Aorta (tissue), 5 donors: ENCODE data around the gene ZNF583. TPM values are rescaled to one million over a fixed set of nuclear protein-coding genes. Genes with fewer than 3 reads are reported as not detected.

ENCODE experiments used
- ATAC-seq: fragments of 200-7000 bp; cut with Tn5 transposase; one replicate; pipeline ENCODE4 v1.9.1; 2022; ENCODE audit warnings: moderate library complexity; ENCODE audit not compliant: low FRiP score
- DNase-seq, 2 donors: peaks; one replicate each; pipeline ENCODE4 v3.0.0-alpha.2; 2020
- H3K27ac ChIP-seq, 2 donors: one replicate each; pipeline ENCODE4 v1.5.1; 2013; ENCODE audit warnings: low read length in 2 of 2, mild to moderate bottlenecking in 2 of 2, moderate library complexity in 2 of 2, control low read depth in 1 of 2, inconsistent platforms in 1 of 2, low read depth in 1 of 2
- H3K27me3 ChIP-seq, 2 donors: one replicate each; pipeline ENCODE4 v1.6.1; 2013; ENCODE audit warnings: control low read depth in 1 of 2, low read length in 1 of 2, mild to moderate bottlenecking in 1 of 2, moderate library complexity in 1 of 2; ENCODE audit not compliant: insufficient read depth in 2 of 2, control insufficient read depth in 1 of 2
- H3K36me3 ChIP-seq, 2 donors: one replicate each; pipeline ENCODE4 v1.6.1; 2013; ENCODE audit warnings: control low read depth in 1 of 2, low read length in 1 of 2, mild to moderate bottlenecking in 1 of 2; ENCODE audit not compliant: insufficient read depth in 2 of 2, control insufficient read depth in 1 of 2
- H3K4me1 ChIP-seq, 2 donors: one replicate each; pipeline ENCODE4 v1.6.1; 2013; ENCODE audit warnings: low read length in 2 of 2, control low read depth in 1 of 2, mild to moderate bottlenecking in 1 of 2, moderate library complexity in 1 of 2; ENCODE audit not compliant: insufficient read depth in 2 of 2, control insufficient read depth in 1 of 2
- H3K4me3 ChIP-seq, 2 donors: one replicate each; pipeline ENCODE4 v1.5.1; 2013; ENCODE audit warnings: low read length in 2 of 2, control low read depth in 1 of 2, mild to moderate bottlenecking in 1 of 2
- H3K9me3 ChIP-seq: one replicate; pipeline ENCODE4 v1.6.1; 2013; ENCODE audit warnings: mild to moderate bottlenecking, low read length; ENCODE audit not compliant: control insufficient read depth
- WGBS, 2 donors: extraction: QIAGEN DNeasy Blood & Tissue Kit; methylation state at CpG; one replicate each; pipeline ENCODE4 v1.1.7; 2013; 5-methylcytosine and 5-hydroxymethylcytosine counted together
- intact Hi-C, 2 donors: fragments of 100-400 bp; cut with DNase I; formaldehyde crosslinking; loops; one replicate each; pipeline versions ENCODE4 v1.14.2 to v1.15.0; 2022
- polyA plus RNA-seq, 2 donors: library from polyadenylated mRNA; stranded (reverse); fragments of 200-250 nt; gene quantifications; one replicate each; pipeline ENCODE4 v1.2.3, GENCODE V29; 2013
- total RNA-seq, 2 donors: library from RNA; stranded (reverse); fragmentation: NEBNext Ultra II Directional; extraction: Animal tissue kit (Norgen Biotek cat#: 25700); gene quantifications; one replicate each; pipeline ENCODE4 v1.2.1, GENCODE V29; 2021
- donor health status: healthy with polysubstance abuse.
- donor health status: Bipolar disorder and iron deficiency.
- donor health status: DM: no; HTN: no; CAD: no.
- donor health status: DM: no; HTN: no; CAD: no.
- donor health status: DM: yes; HTN: yes; CAD: no.

Gene ZNF583
- total and polyA plus RNA-seq, 4 donors: 3.1 to 9.4 (median 4.7) TPM

DNA sequence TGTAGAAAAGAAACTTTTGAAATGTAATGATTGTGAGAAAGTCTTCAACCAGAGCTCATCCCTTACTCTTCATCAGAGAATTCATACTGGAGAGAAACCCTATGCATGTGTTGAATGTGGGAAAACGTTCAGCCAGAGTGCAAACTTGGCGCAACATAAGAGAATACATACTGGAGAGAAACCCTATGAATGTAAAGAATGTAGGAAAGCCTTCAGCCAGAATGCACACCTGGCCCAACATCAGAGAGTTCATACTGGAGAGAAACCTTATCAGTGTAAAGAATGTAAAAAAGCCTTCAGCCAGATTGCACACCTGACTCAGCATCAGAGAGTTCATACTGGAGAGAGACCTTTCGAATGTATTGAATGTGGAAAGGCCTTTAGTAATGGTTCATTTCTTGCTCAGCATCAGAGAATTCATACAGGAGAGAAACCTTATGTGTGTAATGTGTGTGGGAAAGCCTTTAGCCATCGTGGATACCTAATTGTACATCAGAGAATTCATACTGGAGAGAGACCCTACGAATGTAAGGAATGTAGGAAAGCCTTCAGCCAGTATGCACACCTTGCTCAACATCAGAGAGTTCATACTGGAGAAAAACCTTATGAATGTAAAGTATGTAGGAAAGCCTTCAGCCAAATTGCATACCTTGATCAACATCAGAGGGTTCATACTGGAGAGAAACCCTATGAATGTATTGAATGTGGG, 19.3 kb downstream of the ZNF583 start:
- ATAC-seq (no peak), DNase-seq (no peak)
- no peaks in the 10 kb centered on the region for H3K27me3 ChIP-seq
- no peak overlapping the region for H3K27ac ChIP-seq
- intact Hi-C loops: no loop called here
- H3K9me3 ChIP-seq: peaks cover 15% of the 10 kb centered on the region
- no peaks in the 10 kb centered on the region for H3K4me1 ChIP-seq
- peaks cover 4 to 12% of the 10 kb centered on the region in 2 donors for H3K36me3 ChIP-seq
- H3K4me3 ChIP-seq: peak overlapping the region in 1 of 2 donors; percentile 8
- WGBS, 2 donors: 95 to 96% methylated on average over 5 of the region's 5 CpGs

DNA sequence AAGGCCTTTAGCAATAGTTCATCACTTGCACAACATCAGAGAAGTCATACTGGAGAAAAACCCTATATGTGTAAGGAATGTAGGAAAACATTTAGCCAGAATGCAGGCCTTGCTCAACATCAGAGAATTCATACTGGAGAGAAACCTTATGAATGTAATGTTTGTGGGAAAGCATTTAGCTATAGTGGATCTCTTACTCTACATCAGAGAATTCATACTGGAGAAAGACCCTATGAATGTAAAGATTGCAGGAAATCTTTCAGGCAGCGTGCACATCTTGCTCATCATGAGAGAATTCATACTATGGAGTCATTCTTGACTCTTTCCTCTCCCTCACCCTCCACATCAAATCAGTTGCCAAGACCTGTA, 19.8 kb downstream of the ZNF583 start:
- intact Hi-C loops: no loop called here
- H3K27ac ChIP-seq: no peak overlapping the region
- no peaks in the 10 kb centered on the region for H3K27me3 ChIP-seq
- H3K36me3 ChIP-seq: peaks cover 4 to 12% of the 10 kb centered on the region in 2 donors
- H3K9me3 ChIP-seq: peaks cover 15% of the 10 kb centered on the region
- ATAC-seq (no peak), DNase-seq (no peak)
- H3K4me1 ChIP-seq: no peaks in the 10 kb centered on the region
- WGBS, 2 donors: 81 to 97% methylated on average over 1 of the region's 1 CpG
- peak overlapping the region in 1 of 2 donors; percentile 8 for H3K4me3 ChIP-seq

- Histone ChIP-seq H3K4me3 (peak overlapping the region in 1 of 2 donors; percentile 4), H3K9me3 (peaks cover 14% of the 10 kb centered on the region), H3K36me3 (peaks cover 0 to 11% of the 10 kb centered on the region in 2 donors)
Measured at GRCh38 chr19:56441206-56441792, 37.2 kb downstream of the ZNF583 start.

DNA sequence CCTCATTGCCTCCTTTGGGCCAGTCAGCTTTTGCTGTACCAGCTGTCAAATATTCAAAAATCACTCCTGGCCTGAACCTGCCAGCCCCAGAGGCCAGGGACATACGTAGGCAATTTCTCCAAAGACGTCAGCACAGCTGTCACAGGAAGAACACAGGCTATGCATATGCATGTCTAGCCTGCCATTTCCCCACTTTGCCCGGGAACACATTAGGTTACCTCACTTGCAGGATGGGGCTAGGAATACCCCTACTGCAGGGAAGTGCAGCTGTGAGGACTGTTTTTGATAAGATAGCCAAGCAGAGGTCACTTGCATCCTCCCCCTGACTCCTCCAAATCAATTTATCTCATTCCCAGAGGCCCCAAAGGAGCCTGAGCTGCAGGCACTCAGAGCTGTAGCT, 70.2 kb downstream of the ZNF583 start:
- DNase-seq: no peak
- WGBS, 2 donors: 68 to 72% methylated on average over 3 of the region's 3 CpGs
- H3K36me3 ChIP-seq: peaks cover 0 to 4% of the 10 kb centered on the region in 2 donors
- no peaks in the 10 kb centered on the region for H3K27me3 ChIP-seq
- peaks cover 0 to 3% of the 10 kb centered on the region in 2 donors for H3K4me1 ChIP-seq
- no peak for ATAC-seq
- intact Hi-C loops: no loop called here
- no peak overlapping the region for H3K4me3 ChIP-seq
- peaks cover 20% of the 10 kb centered on the region for H3K9me3 ChIP-seq
- no peak overlapping the region for H3K27ac ChIP-seq

More at GRCh38 chr19:56441206-56441792, 37.2 kb downstream of the ZNF583 start:
- 97 to 98% methylated on average over 8 of the region's 8 CpGs for WGBS, 2 donors
- H3K4me1 ChIP-seq: no peaks in the 10 kb centered on the region
- no peak overlapping the region for H3K27ac ChIP-seq
- intact Hi-C loops: no loop called here
- H3K27me3 ChIP-seq: no peaks in the 10 kb centered on the region
- ATAC-seq (no peak), DNase-seq (no peak)

DNA sequence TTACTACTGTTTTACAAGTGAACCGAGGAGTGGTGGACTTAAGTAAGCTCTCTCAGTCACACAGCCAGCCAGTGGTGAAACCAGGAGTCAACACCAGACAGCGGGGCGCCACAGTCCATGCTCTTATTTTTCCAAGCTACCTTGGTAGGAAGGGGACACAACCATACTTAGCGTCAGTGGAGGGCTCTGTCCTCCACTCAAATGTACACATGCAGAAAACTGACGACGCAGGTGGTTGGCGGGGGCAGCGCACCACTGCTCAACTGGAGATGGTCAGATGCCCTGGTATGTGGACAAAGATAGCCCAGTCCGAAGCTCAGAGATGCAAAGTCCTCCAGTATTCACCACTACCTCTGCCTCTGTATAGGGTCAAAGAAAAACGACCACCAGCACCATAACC, 72.0 kb downstream of the ZNF583 start:
- 80 to 85% methylated on average over 10 of the region's 10 CpGs for WGBS, 2 donors
- intact Hi-C loops: loop anchor here in 1 of 2 donors (5.0 kb wide), 1 partner anchor 74 kb away; the partner anchor contains the start of gene ZNF583
- Histone ChIP-seq H3K27ac (no peak overlapping the region), H3K27me3 (no peaks in the 10 kb centered on the region), H3K36me3 (peaks cover 0 to 2% of the 10 kb centered on the region in 2 donors), H3K9me3 (peaks cover 10% of the 10 kb centered on the region), H3K4me1 (peaks cover 0 to 3% of the 10 kb centered on the region in 2 donors), H3K4me3 (no peak overlapping the region)
- no peak for ATAC-seq
- no peak for DNase-seq

Other genes starting within 250 kb of the ZNF583 start
- gene GALP, start 228.3 kb upstream of the ZNF583 start, total RNA-seq: not detected
- gene GALP, start 228.3 kb upstream of the ZNF583 start, polyA plus RNA-seq: not detected
- gene ZSCAN5B, start 206.5 kb upstream of the ZNF583 start, total RNA-seq: not detected
- gene ZSCAN5B, start 206.5 kb upstream of the ZNF583 start, polyA plus RNA-seq: not detected
- gene ZSCAN5C, start 202.1 kb upstream of the ZNF583 start, total RNA-seq: not detected
- gene ZSCAN5C, start 202.1 kb upstream of the ZNF583 start, polyA plus RNA-seq: not detected
- gene EDDM13, start 131.6 kb upstream of the ZNF583 start, total RNA-seq: not detected
- gene EDDM13, start 131.6 kb upstream of the ZNF583 start, polyA plus RNA-seq: not detected
- gene ZSCAN5A, start 89.5 kb upstream of the ZNF583 start, total RNA-seq: 10 to 100 TPM; 10.2 to 13.8 TPM
- 1 to 10 TPM; 1.7 to 7.8 TPM for gene ZSCAN5A, start 89.5 kb upstream of the ZNF583 start, polyA plus RNA-seq
- gene ZNF582, start 10.8 kb upstream of the ZNF583 start, total RNA-seq: 1 to 10 TPM; 4.0 TPM
- 1 to 10 TPM; 4.8 to 6.3 TPM for gene ZNF582, start 10.8 kb upstream of the ZNF583 start, polyA plus RNA-seq
- 1 to 10 TPM; 3.0 to 7.0 TPM for gene ZNF667, start 73.0 kb downstream of the ZNF583 start, total RNA-seq
- gene ZNF667, start 73.0 kb downstream of the ZNF583 start, polyA plus RNA-seq: 1 to 10 TPM; 2.8 to 5.6 TPM
- 10 to 100 TPM; 11.0 to 12.1 TPM for gene ZNF471, start 103.5 kb downstream of the ZNF583 start, total RNA-seq
- gene ZNF471, start 103.5 kb downstream of the ZNF583 start, polyA plus RNA-seq: 1 to 10 TPM; 2.8 to 4.2 TPM
- gene ZFP28, start 134.6 kb downstream of the ZNF583 start, total RNA-seq: 10 to 100 TPM; 11.3 to 11.7 TPM
- 1 to 10 TPM; 2.6 to 7.9 TPM for gene ZFP28, start 134.6 kb downstream of the ZNF583 start, polyA plus RNA-seq
- gene ZNF470, start 163.1 kb downstream of the ZNF583 start, total RNA-seq: 1 to 10 TPM; 4.8 to 7.1 TPM
- gene ZNF470, start 163.1 kb downstream of the ZNF583 start, polyA plus RNA-seq: 1 to 10 TPM; 3.3 to 3.4 TPM
- gene ZNF71, start 191.0 kb downstream of the ZNF583 start, total RNA-seq: 10 to 100 TPM in 1 of 2 donors, 1 to 10 TPM in 1; 9.7 to 10.5 TPM
- 1 to 10 TPM; 2.6 to 4.8 TPM for gene ZNF71, start 191.0 kb downstream of the ZNF583 start, polyA plus RNA-seq
- under 1 TPM; 0.32 to 0.81 TPM for gene SMIM17, start 238.8 kb downstream of the ZNF583 start, total RNA-seq
- gene SMIM17, start 238.8 kb downstream of the ZNF583 start, polyA plus RNA-seq: under 1 TPM in 1 of 2 donors, not detected in 1; 0.28 TPM